Measurements from ENCODE around the gene WDR33. TPM values are rescaled to one million over a fixed set of nuclear protein-coding genes. Genes with fewer than 3 reads are reported as not detected.

WDR33 gene
- total and polyA plus RNA-seq, 2 of the 13 experiments (the other 11 are each of a cell fraction or from before 2014, with no cell fraction given), result 54.9 to 78.2 TPM

- TF ChIP-seq SAFB2 (CRISPR knock-in tag; IDR thresholded peaks at IDR 0.05; ENCODE audit: borderline replicate concordance, low read depth) (peak; percentile 98), ZNF235 (CRISPR knock-in tag; IDR thresholded peaks at IDR 0.05; ENCODE audit: borderline replicate concordance) (peak; percentile 85), SP140L (CRISPR knock-in tag; IDR thresholded peaks at IDR 0.05; ENCODE audit: borderline replicate concordance) (peak; percentile 76; the same call in 1 of the 2 replicates), ZNF44 (CRISPR knock-in tag; IDR thresholded peaks at IDR 0.05) (peak; percentile 34; the same call in 1 of the 2 replicates), BATF2 (CRISPR knock-in tag; IDR thresholded peaks at IDR 0.05) (no peak), EEA1 (CRISPR knock-in tag; IDR thresholded peaks at IDR 0.05; ENCODE audit: borderline replicate concordance) (peak; percentile 95; the same call in 1 of the 2 replicates), CTCF (CRISPR knock-in tag; IDR thresholded peaks at IDR 0.05) (peak; percentile 70), PRDM10 (CRISPR knock-in tag; IDR thresholded peaks at IDR 0.05; ENCODE audit: low read depth) (peak; percentile 60; the same call in 1 of the 2 replicates), ZNF337 (CRISPR knock-in tag; IDR thresholded peaks at IDR 0.05; ENCODE audit: borderline replicate concordance, low read depth) (no peak), ARID2 (CRISPR knock-in tag; IDR thresholded peaks at IDR 0.05; ENCODE audit: borderline replicate concordance) (0 out of 2 replicates have a peak, but pooled peaks have one; percentile 34), CBFB (CRISPR knock-in tag; IDR thresholded peaks at IDR 0.05) (peak; percentile 73; the same call in 1 of the 2 replicates), CCDC6 (CRISPR knock-in tag; IDR thresholded peaks at IDR 0.05) (peak; percentile 73; the same call in 1 of the 2 replicates), ZC3H4 (CRISPR knock-in tag; IDR thresholded peaks at IDR 0.05; ENCODE audit: borderline replicate concordance) (no peak), MAF1 (CRISPR knock-in tag; IDR thresholded peaks at IDR 0.05; ENCODE audit: borderline replicate concordance) (peak; percentile 19; the same call in 1 of the 2 replicates), POGK (CRISPR knock-in tag; conservative IDR thresholded peaks at IDR 0.05) (peak; percentile 92), SIX1 (CRISPR knock-in tag; IDR thresholded peaks at IDR 0.05; ENCODE audit: borderline replicate concordance) (no peak; the same call in 1 of the 2 replicates), GRHL1 (CRISPR knock-in tag; conservative IDR thresholded peaks at IDR 0.05) (no peak)
Measured at GRCh38 chr2:127810619-127811396, at the start of gene WDR33 (continued).
